NCI-H774 (cell line): ENCODE measurements around the gene HSF4.

Experiments
- DNase-seq: peaks from one replicate; lab custom pipeline; 2025; lab: John Stamatoyannopoulos, UW

Gene HSF4

GRCh38 chr16:67184995-67185650, 20.6 kb downstream of the HSF4 start:
- DNase-seq = no peak

DNA sequence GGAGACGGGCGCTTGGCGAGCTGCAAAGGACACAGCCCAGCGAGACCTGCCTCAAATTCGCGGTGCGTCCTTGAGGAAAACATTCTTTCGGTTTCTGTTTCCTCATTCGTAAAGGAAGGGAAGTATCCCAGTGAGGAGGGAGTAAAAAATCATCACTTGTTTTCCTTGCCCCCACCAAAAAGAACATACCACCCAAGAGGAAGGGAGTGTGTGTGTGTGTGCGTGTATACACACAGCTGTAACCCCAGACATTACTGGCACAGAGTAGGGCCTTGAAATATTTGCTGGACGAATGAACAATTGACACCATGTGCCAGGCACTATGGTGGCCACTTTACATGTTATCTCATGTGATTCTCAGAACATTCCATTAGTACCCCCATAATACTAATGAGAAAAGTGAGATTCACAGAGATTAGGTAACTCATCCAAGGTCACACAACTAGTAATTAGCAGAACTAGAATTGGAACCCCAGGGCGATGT, 21.1 kb downstream of the HSF4 start:
- DNase-seq = no peak

DNA sequence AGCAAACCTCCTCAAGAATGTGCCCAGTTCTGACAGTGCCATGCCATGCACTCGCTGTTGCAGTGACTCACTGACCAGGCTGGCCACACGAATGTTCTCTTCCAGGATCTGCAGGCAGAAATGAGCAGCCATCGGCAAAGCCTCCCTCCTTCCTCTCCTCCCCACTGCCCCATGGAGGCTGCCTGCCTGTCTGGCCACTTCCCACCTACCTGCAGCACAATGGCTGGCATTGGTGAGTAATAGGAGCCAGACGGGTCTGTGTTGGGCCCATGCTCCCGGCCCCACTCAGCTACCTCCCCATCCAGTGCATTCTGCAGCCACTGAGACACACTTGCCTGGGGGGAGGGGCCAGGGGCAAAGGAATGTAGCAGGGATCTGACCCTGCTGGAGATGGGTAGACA, 22.0 kb downstream of the HSF4 start:
- no peak for DNase-seq

- DNase-seq = no peak
Observed at GRCh38 chr16:67187175-67187890, 22.8 kb downstream of the HSF4 start.

- DNase-seq = no peak
Observed at GRCh38 chr16:67188323-67188722, 23.8 kb downstream of the HSF4 start.

DNA sequence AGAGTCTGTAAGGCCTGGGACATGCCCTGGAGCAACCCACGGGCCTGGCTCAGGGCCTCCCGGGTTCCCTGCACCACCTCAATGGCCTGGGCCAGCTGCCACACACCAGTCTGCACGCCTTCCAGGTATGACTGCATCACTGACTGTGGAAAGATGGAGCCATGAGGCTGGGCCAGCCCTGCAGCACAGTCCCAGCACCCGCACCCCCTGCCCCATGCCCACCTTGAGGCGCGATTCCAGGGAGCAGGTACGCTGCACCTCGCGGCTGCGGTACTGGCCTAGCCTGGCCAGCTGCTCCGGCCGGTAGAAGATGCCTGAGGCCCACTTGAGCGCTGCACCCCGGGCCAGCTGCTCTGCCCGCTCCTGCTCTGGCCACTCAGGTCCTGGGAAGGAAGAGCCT, 24.3 kb downstream of the HSF4 start:
- DNase-seq = no peak

DNA sequence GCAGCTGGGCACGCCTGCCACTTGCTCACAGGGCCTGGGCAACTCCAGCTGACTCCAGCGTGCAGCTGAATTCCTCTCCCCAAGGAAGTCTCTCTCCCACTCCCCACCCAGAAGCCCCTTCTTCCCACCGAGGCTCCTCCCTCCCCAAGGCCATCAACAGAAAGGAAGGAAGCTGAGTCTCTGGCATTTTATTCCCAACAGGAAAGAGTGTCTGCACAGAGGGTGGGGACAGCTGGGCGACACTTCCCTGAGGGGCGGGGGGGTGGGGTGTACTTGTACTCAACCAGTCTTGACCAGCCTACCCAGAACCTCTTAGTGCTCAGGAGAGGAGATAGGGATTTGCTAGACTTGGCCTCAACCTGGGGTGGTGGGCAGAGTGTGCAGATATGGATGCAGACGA, 25.5 kb downstream of the HSF4 start, which contains the start of gene EXOC3L1:
EXOC3L1 (minus strand) TSS at position 96 of the 400 bp plus-strand sequence. CDS start 460 bp downstream, outside the sequence.
- no peak for DNase-seq

GRCh38 chr16:67190448-67191399, 26.2 kb downstream of the HSF4 start:
- no peak for DNase-seq

- no peak for DNase-seq
Observed at GRCh38 chr16:67191411-67191994, 27.0 kb downstream of the HSF4 start.

DNA sequence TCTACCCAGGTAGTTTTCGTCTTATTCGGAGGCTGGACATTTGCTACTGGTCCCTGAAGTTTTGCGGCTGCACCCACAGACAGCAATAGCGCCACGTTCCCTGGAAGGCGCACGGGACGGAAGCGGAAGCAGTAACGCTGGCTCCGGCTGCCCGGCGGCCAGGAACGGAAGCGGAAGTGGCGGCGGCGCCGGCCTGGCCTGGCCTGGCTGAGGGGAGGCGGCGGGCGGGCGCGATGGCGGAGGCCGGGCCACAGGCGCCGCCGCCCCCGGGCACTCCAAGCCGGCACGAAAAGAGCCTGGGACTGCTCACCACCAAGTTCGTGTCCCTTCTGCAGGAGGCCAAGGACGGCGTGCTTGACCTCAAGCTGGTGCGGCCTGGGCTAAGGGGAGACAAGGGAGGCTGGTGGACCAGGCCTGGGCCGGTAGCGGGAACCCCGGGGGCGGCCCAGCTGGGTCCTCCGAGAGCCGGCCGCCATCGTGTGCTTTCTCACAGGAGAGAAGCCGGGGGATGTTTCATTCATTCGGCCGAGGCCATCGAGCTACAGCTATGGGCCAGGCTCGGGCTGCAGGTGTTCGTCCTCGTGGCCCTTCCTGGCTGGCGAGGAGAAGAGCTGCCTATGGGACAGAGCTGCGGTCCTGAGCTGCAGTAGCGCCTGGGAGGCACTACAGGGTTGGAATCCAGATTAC, 27.6 kb downstream of the HSF4 start, which contains the start of gene E2F4:
E2F4 (plus strand) TSS at position 161 of the 687 bp plus-strand sequence; CDS start at position 234, 73 bp downstream.
- DNase-seq = peak; percentile 68

- DNase-seq = no peak
Observed at GRCh38 chr16:67192781-67193361, 28.3 kb downstream of the HSF4 start.

- DNase-seq = no peak
Observed at GRCh38 chr16:67193536-67193935, 29.0 kb downstream of the HSF4 start.

DNA sequence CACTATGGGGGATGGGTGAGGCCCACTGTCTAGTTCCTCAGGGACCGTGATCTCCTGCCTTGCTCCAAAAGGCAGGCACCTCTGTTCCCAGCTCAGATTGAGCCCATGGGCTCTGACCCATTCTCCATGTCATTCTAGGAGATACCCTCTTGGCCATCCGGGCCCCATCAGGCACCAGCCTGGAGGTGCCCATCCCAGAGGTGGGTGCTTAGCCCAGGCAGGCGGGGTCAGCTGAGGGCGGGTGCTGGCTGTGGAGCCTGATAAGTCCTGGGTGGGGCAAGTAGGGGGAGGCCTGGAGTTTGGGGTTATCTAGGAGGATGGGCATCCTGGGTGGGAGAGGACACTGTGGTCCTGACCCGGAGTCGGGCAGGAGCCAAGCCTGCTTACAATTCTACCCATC, 29.7 kb downstream of the HSF4 start:
- DNase-seq = no peak

- no peak for DNase-seq
Observed at GRCh38 chr16:67195676-67196075, 31.1 kb downstream of the HSF4 start.

DNA sequence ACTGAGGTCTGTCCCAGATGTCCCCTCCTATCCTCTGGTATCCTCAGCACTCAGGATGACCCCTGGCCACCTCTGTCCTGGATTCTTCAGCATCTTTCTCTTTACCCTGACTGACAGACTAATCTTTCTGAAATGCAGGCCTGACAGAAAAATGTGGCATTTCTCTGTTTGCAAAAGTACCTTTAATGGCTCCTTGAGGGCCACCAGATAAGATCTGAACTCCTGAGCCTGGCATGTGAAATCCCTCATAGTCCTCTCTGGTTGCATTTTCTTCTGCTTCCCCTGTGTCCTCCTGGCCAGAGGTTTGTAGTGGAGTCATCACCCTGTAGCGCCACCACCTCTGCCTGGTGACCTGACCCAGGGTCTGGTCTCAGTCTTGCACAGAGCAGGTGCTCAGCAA, 32.3 kb downstream of the HSF4 start:
- no peak for DNase-seq

- DNase-seq = no peak
Observed at GRCh38 chr16:67197704-67198103, 33.2 kb downstream of the HSF4 start.

- no peak for DNase-seq
Observed at GRCh38 chr16:67198238-67198734, 33.7 kb downstream of the HSF4 start.

DNA sequence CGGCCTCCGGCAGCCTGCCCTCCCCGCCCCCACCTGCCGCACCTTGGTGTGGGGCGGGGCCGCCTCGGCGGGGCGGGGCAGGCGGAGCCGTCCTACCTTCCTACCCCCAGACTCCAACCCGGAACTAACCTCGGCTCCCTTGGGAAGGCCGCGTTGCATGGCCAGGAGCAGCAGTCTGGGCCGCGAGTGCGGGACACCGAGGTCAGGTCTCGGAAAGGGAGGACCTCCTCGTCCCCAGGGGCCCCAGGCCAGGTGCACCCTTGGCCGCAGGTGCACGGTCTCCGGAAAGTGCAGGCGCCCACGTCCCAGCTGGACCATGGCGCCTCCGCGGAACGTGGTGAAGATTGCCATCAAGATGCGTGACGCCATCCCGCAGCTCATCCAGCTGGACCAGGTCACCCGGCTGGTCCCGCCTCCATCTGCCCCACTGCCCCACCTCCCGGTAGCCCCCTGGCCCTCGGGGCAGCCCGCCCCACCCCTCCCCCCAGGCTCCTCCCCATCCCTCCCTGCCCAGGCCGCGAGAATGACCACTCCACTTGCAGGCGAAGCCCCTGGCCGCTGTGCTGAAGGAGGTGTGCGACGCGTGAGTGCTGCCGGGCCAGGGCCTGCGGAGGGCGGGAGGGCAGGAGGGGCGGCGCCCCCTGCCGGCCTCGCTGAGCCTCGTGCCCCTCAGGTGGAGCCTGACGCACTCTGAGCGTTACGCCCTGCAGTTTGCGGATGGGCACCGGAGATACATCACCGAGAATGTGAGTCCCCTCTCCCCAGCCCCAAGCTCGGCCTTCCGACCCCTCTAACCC, 34.7 kb downstream of the HSF4 start, which contains the start of gene ELMO3:
ELMO3 (plus strand) TSS at position 121 of the 797 bp plus-strand sequence; CDS start at position 317, 196 bp downstream.
- DNase-seq = peak; percentile 21

DNA sequence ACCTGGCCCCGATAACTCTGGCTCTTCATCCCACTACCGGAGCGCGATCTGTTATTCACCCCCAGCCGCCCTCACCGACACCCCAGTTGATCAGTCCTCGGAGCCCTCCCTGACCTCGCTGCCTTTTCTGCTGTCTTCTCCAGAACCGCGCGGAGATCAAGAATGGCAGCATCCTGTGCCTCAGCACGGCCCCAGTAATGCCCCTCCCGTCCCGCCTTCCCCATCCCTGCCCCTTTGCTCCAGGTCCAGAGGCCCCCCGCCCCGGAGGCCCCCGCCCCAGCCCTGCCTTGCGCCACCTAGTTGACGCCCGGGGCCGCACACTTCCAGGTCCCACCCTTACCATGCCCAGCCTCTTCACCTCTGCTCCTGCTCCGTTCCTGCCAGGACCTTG, 35.3 kb downstream of the HSF4 start:
- DNase-seq = no peak

DNA sequence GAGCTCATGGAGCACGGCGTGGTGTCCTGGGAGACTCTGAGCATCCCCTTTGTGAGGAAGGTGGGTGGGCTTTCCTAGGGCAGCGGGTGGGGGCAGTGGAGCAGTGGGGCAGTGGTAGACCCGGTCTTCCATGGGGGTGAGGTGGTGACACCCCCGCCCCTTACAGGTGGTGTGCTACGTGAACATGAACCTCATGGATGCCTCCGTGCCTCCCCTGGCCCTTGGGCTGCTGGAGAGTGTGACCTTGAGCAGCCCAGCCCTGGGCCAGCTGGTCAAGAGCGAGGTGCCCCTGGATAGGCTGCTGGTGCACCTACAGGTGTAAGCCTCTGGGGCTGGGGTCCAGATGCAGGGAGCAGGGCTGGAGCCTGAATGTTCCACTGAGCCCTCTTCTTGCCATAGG, 35.9 kb downstream of the HSF4 start:
- DNase-seq = no peak
